Fibroblast of villous mesenchyme (primary cell): ENCODE measurements around the gene LRIG1. TPM values are rescaled to one million over a fixed set of nuclear protein-coding genes. Genes with fewer than 3 reads are reported as not detected.
A peak's percentile ranks its signal among the peaks of the same experiment; 100 is the strongest.

Experiments used
- DNase-seq: peaks from one replicate; pipeline ENCODE4 v3.0.0-alpha.2; 2010; ENCODE audit warnings: low read depth
- H3K4me3 ChIP-seq: 2 replicates; pipeline ENCODE4 v1.5.1; 2011; ENCODE audit warnings: low read depth, mild to moderate bottlenecking, low read length
- CTCF ChIP-seq: IDR thresholded peaks from 2 replicates; pipeline ENCODE4 v1.5.1; 2012; ENCODE audit warnings: low read depth, mild to moderate bottlenecking, low read length; ENCODE audit not compliant: insufficient read depth
- total RNA-seq: library from RNA; depleted of rRNA; stranded (reverse); fragments of >200 nt; gene quantifications from 2 replicates; pipeline ENCODE4 v1.2.3, GENCODE V29; 2012

The LRIG1 gene
- total RNA-seq, 1 donor = 10.4 TPM

GRCh38 chr3:66365080-66365479, 135.7 kb downstream of the LRIG1 start:
- no peak for DNase-seq
- no peak for TF ChIP-seq CTCF
- H3K4me3 ChIP-seq = no peak overlapping the region

GRCh38 chr3:66363148-66363547, 137.7 kb downstream of the LRIG1 start:
- no peak overlapping the region for H3K4me3 ChIP-seq
- DNase-seq = peak; percentile 85
- no peak for TF ChIP-seq CTCF

GRCh38 chr3:66362541-66362941, 138.3 kb downstream of the LRIG1 start:
- DNase-seq = peak; percentile 80
- no peak for TF ChIP-seq CTCF
- no peak overlapping the region for H3K4me3 ChIP-seq

GRCh38 chr3:66361356-66361755, 139.5 kb downstream of the LRIG1 start:
- H3K4me3 ChIP-seq = no peak overlapping the region
- no peak for DNase-seq
- no peak for TF ChIP-seq CTCF

- DNase-seq = no peak
- no peak overlapping the region for H3K4me3 ChIP-seq
- no peak for TF ChIP-seq CTCF
Measured at GRCh38 chr3:66355997-66356396, 144.8 kb downstream of the LRIG1 start.

- no peak for TF ChIP-seq CTCF
- DNase-seq = no peak
Measured at GRCh38 chr3:66355394-66355793, 145.4 kb downstream of the LRIG1 start.

GRCh38 chr3:66354001-66354400, 146.8 kb downstream of the LRIG1 start:
- H3K4me3 ChIP-seq = no peak overlapping the region
- no peak for TF ChIP-seq CTCF
- DNase-seq = no peak

More at GRCh38 chr3:66355394-66355793, 145.4 kb downstream of the LRIG1 start:
- no peak overlapping the region for H3K4me3 ChIP-seq
